ENCODE measurements around the gene SEPTIN10. TPM values are rescaled to one million over a fixed set of nuclear protein-coding genes. Genes with fewer than 3 reads are reported as not detected.
"Not testable (repeated sequence)": the region's sequence is repeated elsewhere in the genome, so short reads cannot be mapped to it uniquely, and the experiment has no call there.

The SEPTIN10 gene
- total and polyA plus RNA-seq, 9 donors = 48.9 to 93.8 (median 74.8) TPM

DNA sequence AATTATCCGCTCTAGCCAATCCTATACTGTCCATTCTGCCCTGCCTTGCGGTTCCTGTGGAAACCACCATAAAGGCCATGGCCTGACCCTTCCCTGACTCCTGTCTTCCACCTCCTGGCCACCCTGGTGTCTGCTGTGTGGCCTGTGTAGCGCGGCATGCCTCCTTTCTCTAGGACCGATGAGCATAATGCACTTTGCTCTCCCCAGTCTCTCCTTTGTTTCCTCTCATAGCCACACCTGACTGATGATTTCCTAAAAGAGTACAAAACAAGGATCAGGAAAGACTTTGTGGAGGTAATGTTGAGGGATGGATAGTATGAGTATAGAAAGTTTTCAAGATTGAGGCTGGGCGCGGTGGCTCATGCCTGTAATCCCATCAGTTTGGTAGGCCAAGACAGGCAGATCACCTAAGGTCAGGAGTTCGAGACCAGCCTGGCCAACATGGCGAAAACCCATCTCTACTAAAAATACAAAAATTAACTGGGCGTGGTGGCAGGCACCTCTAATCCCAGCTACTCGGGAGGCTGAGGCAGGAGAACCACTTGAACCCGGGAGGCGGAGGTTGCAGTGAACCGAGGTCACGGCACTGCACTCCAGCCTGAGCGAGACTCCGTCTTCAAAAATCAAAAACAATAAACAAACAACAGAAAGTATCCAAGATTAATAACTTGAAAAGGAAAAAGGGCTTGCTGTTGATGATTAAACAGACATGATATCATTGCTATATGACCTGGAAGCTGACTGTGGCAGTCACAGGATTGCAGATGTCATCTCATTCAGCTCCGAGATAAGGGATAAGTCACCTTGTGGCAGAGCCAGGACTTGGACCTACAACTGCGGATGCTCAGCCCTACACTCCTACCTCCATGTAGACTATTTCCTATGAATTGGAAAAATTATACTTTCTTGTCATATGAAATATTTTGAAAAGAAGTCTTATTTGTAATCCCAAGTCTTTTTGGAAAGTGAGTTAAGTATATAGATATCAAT lies 17.0 kb upstream of the SEPTIN10 start:
- no peak for DNase-seq

DNA sequence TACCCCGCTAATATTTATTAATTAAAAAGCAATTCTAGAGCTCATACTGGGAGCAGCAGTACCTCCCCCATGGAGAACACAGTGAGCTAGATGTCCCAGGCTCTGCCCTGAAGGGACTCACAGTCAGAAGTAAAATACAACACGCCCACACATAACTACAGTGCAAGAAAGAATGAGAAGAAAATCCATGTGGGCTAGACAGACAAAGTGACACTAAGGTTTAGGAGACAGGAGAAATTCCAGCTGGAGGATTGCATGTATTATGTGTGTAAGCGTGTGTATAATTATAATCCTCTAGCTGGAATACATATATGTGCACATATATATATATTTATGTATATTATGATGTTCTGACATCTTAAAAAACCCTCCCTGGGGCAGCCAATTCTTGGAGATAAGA lies 16.1 kb upstream of the SEPTIN10 start:
- 66 to 88% (median 85%) methylated on average over 3 of the region's 3 CpGs for WGBS, 3 donors
- Histone ChIP-seq H3K4me3 (no peak overlapping the region), H3K27ac (no peak overlapping the region), H3K4me1 (ENCODE audit: insufficient read depth) (no peaks in the 10 kb centered on the region), H3K36me3 (no peaks in the 10 kb centered on the region), H3K9me3 (no peaks in the 10 kb centered on the region), H3K27me3 (no peaks in the 10 kb centered on the region)
- no peak for DNase-seq
- intact Hi-C loops (cut with DNase I) = no loop called here
- TF ChIP-seq EP300 (IDR thresholded peaks at IDR 0.05) (no peak), POLR2A (IDR thresholded peaks at IDR 0.05) (no peak)
- TF ChIP-seq, protein P1, sequence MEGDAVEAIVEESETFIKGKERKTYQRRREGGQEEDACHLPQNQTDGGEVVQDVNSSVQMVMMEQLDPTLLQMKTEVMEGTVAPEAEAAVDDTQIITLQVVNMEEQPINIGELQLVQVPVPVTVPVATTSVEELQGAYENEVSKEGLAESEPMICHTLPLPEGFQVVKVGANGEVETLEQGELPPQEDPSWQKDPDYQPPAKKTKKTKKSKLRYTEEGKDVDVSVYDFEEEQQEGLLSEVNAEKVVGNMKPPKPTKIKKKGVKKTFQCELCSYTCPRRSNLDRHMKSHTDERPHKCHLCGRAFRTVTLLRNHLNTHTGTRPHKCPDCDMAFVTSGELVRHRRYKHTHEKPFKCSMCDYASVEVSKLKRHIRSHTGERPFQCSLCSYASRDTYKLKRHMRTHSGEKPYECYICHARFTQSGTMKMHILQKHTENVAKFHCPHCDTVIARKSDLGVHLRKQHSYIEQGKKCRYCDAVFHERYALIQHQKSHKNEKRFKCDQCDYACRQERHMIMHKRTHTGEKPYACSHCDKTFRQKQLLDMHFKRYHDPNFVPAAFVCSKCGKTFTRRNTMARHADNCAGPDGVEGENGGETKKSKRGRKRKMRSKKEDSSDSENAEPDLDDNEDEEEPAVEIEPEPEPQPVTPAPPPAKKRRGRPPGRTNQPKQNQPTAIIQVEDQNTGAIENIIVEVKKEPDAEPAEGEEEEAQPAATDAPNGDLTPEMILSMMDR (IDR thresholded peaks at IDR 0.05) = no peak

More for the DNA sequence above, 17.0 kb upstream of the SEPTIN10 start:
- Histone ChIP-seq H3K4me1 (ENCODE audit: insufficient read depth) (no peaks in the 10 kb centered on the region), H3K27ac (no peak overlapping the region), H3K9me3 (no peaks in the 10 kb centered on the region), H3K27me3 (no peaks in the 10 kb centered on the region), H3K4me3 (no peak overlapping the region), H3K36me3 (no peaks in the 10 kb centered on the region)
- TF ChIP-seq, protein P1 (IDR thresholded peaks at IDR 0.05) = no peak
- no peak for TF ChIP-seq EP300 (IDR thresholded peaks at IDR 0.05)
- no peak for TF ChIP-seq POLR2A (IDR thresholded peaks at IDR 0.05)
- WGBS, 3 donors = 86 to 90% (median 90%) methylated on average over 19 of the region's 19 CpGs
- intact Hi-C loops (cut with DNase I) = no loop called here

DNA sequence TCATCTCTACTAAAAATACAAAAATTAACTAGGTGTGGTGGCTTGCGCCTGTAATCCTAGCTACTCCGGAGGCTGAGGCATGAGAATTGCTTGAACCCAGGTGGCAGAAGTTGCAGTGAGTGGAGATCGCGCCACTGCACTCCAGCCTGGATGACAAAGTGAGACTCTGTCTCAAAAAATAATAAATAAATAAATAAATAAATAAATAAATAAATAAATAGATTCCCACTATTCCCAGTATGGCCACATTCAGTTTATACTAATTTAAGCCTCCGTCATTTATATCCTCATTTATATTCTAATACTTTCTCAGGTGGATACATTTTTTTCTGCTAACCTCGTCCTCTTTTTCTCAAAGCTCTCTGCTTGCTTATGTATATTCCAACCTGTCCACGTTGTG lies 14.6 kb upstream of the SEPTIN10 start:
- H3K4me1 ChIP-seq (ENCODE audit: insufficient read depth); H3K36me3 ChIP-seq; intact Hi-C loops (cut with DNase I); H3K9me3 ChIP-seq; H3K27ac ChIP-seq; H3K4me3 ChIP-seq; H3K27me3 ChIP-seq; DNase-seq: not testable (repeated sequence)
- WGBS, 3 donors = 79 to 87% (median 85%) methylated on average over 7 of the region's 7 CpGs

DNA sequence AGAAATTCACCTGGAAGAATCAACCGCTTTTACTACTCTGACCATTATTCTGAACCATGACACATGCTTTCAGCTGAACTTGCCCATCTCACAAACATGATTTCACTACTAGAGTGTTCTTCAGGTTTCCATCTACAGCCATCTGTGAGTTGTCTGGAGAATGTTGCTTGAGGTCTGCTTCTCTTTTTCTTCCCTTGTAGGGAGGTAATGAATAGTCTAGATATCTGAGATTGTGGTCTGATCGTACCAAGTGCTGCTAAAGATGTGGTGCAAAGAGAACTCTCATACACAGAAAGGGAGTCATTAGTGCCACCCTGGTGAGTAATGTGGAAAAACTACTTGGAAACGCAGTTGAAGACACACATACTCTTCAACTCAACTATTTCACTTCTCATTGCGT lies 10.6 kb upstream of the SEPTIN10 start:
- H3K27ac ChIP-seq = no peak overlapping the region
- TF ChIP-seq POLR2A (IDR thresholded peaks at IDR 0.05) (no peak), EP300 (IDR thresholded peaks at IDR 0.05) (no peak)
- TF ChIP-seq, protein P1 (IDR thresholded peaks at IDR 0.05) = no peak
- H3K36me3 ChIP-seq = no peaks in the 10 kb centered on the region
- 78 to 93% (median 93%) methylated on average over 4 of the region's 4 CpGs for WGBS, 3 donors
- no peaks in the 10 kb centered on the region for H3K9me3 ChIP-seq
- no peaks in the 10 kb centered on the region for H3K4me1 ChIP-seq (ENCODE audit: insufficient read depth)
- intact Hi-C loops (cut with DNase I) = no loop called here
- DNase-seq = no peak
- no peaks in the 10 kb centered on the region for H3K27me3 ChIP-seq
- H3K4me3 ChIP-seq = no peak overlapping the region

DNA sequence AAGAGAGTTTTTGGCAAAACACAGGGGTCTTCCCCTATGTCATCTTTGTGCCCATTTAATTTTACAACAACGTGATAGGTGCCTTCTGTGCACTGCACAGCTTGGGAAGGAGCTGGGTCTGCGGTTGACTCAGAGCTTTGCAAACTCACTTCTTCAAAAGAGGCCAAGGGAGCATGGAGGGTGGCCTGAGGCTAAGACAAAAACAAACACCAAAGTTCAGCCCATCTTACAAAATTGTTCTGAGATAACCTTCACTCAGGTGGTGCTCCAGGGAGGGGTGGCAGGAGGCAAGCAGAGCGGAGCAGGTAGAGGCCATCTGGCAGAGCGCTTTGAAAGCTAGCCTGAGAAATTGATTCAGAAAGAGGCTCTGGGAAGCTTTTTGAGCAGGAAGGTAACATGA lies 10.2 kb upstream of the SEPTIN10 start:
- no peaks in the 10 kb centered on the region for H3K36me3 ChIP-seq
- H3K9me3 ChIP-seq = no peaks in the 10 kb centered on the region
- no peak for DNase-seq
- H3K27me3 ChIP-seq = no peaks in the 10 kb centered on the region
- intact Hi-C loops (cut with DNase I) = no loop called here
- H3K27ac ChIP-seq = no peak overlapping the region
- TF ChIP-seq EP300 (IDR thresholded peaks at IDR 0.05) (no peak), POLR2A (IDR thresholded peaks at IDR 0.05) (no peak)
- TF ChIP-seq, protein P1 (IDR thresholded peaks at IDR 0.05) = no peak
- no peak overlapping the region for H3K4me3 ChIP-seq
- H3K4me1 ChIP-seq (ENCODE audit: insufficient read depth) = no peaks in the 10 kb centered on the region
- WGBS, 3 donors = 92 to 98% (median 97%) methylated on average over 4 of the region's 4 CpGs

Measured in ovary (tissue), 9 donors.